ENCODE results near the gene C10orf67.

Gene C10orf67

GRCh38 chr10:23217471-23217870, 127.1 kb downstream of the C10orf67 start:
- Mint-ChIP-seq H3K4me3 (no peak overlapping the region), H3K27ac (no peak overlapping the region), H3K9me3 (no peaks in the 10 kb centered on the region), H3K4me1 (no peaks in the 10 kb centered on the region), H3K27me3 (ENCODE audit: low read depth, poor library complexity) (peaks cover 58% of the 10 kb centered on the region), H3K36me3 (ENCODE audit: low read depth) (no peaks in the 10 kb centered on the region)
- no peak for TF ChIP-seq CTCF (IDR thresholded peaks at IDR 0.05)
- DNase-seq, result no peak

- Mint-ChIP-seq H3K4me1 (no peaks in the 10 kb centered on the region), H3K36me3 (ENCODE audit: low read depth) (no peaks in the 10 kb centered on the region), H3K27ac (no peak overlapping the region), H3K9me3 (no peaks in the 10 kb centered on the region), H3K4me3 (no peak overlapping the region), H3K27me3 (ENCODE audit: low read depth, poor library complexity) (peaks cover 89% of the 10 kb centered on the region)
- no peak for TF ChIP-seq CTCF (IDR thresholded peaks at IDR 0.05)
- no peak for DNase-seq
Measured at GRCh38 chr10:23205972-23206642, 138.5 kb downstream of the C10orf67 start.

- H3K4me1 Mint-ChIP-seq, result no peaks in the 10 kb centered on the region
- no peak overlapping the region for H3K4me3 Mint-ChIP-seq
- TF ChIP-seq CTCF (IDR thresholded peaks at IDR 0.05), result no peak
- no peaks in the 10 kb centered on the region for H3K36me3 Mint-ChIP-seq (ENCODE audit: low read depth)
- peaks cover 95% of the 10 kb centered on the region for H3K27me3 Mint-ChIP-seq (ENCODE audit: low read depth, poor library complexity)
- peak overlapping the region; percentile 57 for H3K27ac Mint-ChIP-seq
- no peaks in the 10 kb centered on the region for H3K9me3 Mint-ChIP-seq
- DNase-seq, result no peak
Measured at GRCh38 chr10:23204773-23205172, 139.8 kb downstream of the C10orf67 start.

- H3K36me3 Mint-ChIP-seq (ENCODE audit: low read depth), result no peaks in the 10 kb centered on the region
- H3K4me1 Mint-ChIP-seq, result no peaks in the 10 kb centered on the region
- no peak for DNase-seq
- no peak for TF ChIP-seq CTCF (IDR thresholded peaks at IDR 0.05)
- H3K27me3 Mint-ChIP-seq (ENCODE audit: low read depth, poor library complexity), result peaks cover 95% of the 10 kb centered on the region
- H3K27ac Mint-ChIP-seq, result no peak overlapping the region
- no peaks in the 10 kb centered on the region for H3K9me3 Mint-ChIP-seq
- no peak overlapping the region for H3K4me3 Mint-ChIP-seq
Measured at GRCh38 chr10:23203369-23204325, 140.9 kb downstream of the C10orf67 start.

- Mint-ChIP-seq H3K36me3 (ENCODE audit: low read depth) (no peaks in the 10 kb centered on the region), H3K9me3 (no peaks in the 10 kb centered on the region), H3K4me3 (no peak overlapping the region), H3K27ac (no peak overlapping the region), H3K4me1 (no peaks in the 10 kb centered on the region), H3K27me3 (ENCODE audit: low read depth, poor library complexity) (peaks cover 95% of the 10 kb centered on the region)
- DNase-seq, result no peak
- no peak for TF ChIP-seq CTCF (IDR thresholded peaks at IDR 0.05)
Measured at GRCh38 chr10:23202779-23203178, 141.8 kb downstream of the C10orf67 start.

Measured in nephron progenitor cell (in vitro differentiated cells).